Fibroblast of lung (primary cell): ENCODE measurements around the gene CDK18. TPM values are rescaled to one million over a fixed set of nuclear protein-coding genes. Genes with fewer than 3 reads are reported as not detected.

Source experiments
- DNase-seq, 2 donors: peaks; one replicate each; pipeline versions ENCODE4 v3.0.0 to v3.0.0-alpha.2; 2010; ENCODE audit warnings: low read depth in 2 of 2
- H2AFZ ChIP-seq: 2 replicates; pipeline ENCODE4 v1.5.1; 2012; ENCODE audit warnings: low read length, control low read depth, inconsistent platforms
- H3K27ac ChIP-seq: 2 replicates; pipeline ENCODE4 v1.5.1; 2011; ENCODE audit warnings: low read length, control low read depth; ENCODE audit not compliant: insufficient read depth
- H3K27me3 ChIP-seq: 2 replicates; pipeline ENCODE4 v1.5.1; 2011; ENCODE audit warnings: mild to moderate bottlenecking, low read length; ENCODE audit not compliant: control insufficient read depth, insufficient read depth
- H3K36me3 ChIP-seq: 2 replicates; pipeline ENCODE4 v1.5.1; 2011; ENCODE audit warnings: low read length; ENCODE audit not compliant: control insufficient read depth, insufficient read depth
- H3K4me1 ChIP-seq: 2 replicates; pipeline ENCODE4 v1.5.1; 2011; ENCODE audit warnings: low read length; ENCODE audit not compliant: control insufficient read depth, insufficient read depth; ENCODE audit errors: extremely low read depth
- H3K4me2 ChIP-seq: 2 replicates; pipeline ENCODE4 v1.5.1; 2011; ENCODE audit warnings: low read length, control low read depth; ENCODE audit not compliant: insufficient read depth; ENCODE audit errors: extremely low read depth
- H3K4me3 ChIP-seq, 4 experiments: fragments of 200-600 bp in 1 of 4; sonication (generic) in 1 of 4; replicated peaks in 1 of 4; 2 replicates each; pipeline ENCODE4 v1.5.1; 2011 to 2016; ENCODE audit warnings: low read length in 4 of 4, low read depth in 3 of 4, mild to moderate bottlenecking in 3 of 4, control low read depth in 2 of 4, inconsistent platforms in 1 of 4, mixed read lengths in 1 of 4; ENCODE audit not compliant: insufficient read depth in 1 of 4; ENCODE audit errors: control extremely low read depth in 1 of 4
- H3K79me2 ChIP-seq: 2 replicates; pipeline ENCODE4 v1.5.1; 2012; ENCODE audit warnings: mild to moderate bottlenecking, low read length, inconsistent platforms; ENCODE audit not compliant: control insufficient read depth, insufficient read depth
- H3K9ac ChIP-seq: 2 replicates; pipeline ENCODE4 v1.5.1; 2011; ENCODE audit warnings: mild to moderate bottlenecking, low read length, control low read depth; ENCODE audit not compliant: insufficient read depth
- H3K9me3 ChIP-seq: 2 replicates; pipeline ENCODE4 v1.5.1; 2012; ENCODE audit warnings: low read depth, low read length; ENCODE audit not compliant: control insufficient read depth, insufficient read depth
- H4K20me1 ChIP-seq: 2 replicates; pipeline ENCODE4 v1.5.1; 2011; ENCODE audit warnings: low read length; ENCODE audit not compliant: control insufficient read depth, insufficient read depth; ENCODE audit errors: extremely low read depth
- CTCF ChIP-seq, 2 donors: IDR thresholded peaks in 1 of 2; conservative IDR thresholded peaks in 1 of 2; 1 replicate in 1 of 2; 2 replicates in 1 of 2; pipeline ENCODE4 v1.5.1; 2011 to 2012; ENCODE audit warnings: low read length in 2 of 2, control low read depth in 1 of 2, inconsistent platforms in 1 of 2, low read depth in 1 of 2, mild to moderate bottlenecking in 1 of 2
- EZH2 ChIP-seq: IDR thresholded peaks from 2 replicates; pipeline ENCODE4 v1.5.1; 2012; ENCODE audit warnings: low read length, control low read depth, mild to moderate bottlenecking; ENCODE audit errors: missing control alignments
- polyA plus RNA-seq, 2 donors: library from polyadenylated mRNA; depleted of rRNA in 1 of 2; stranded (reverse) in 1 of 2; unstranded in 1 of 2; fragments of >200 nt; gene quantifications; 2 replicates each; pipeline ENCODE4 v1.2.1, GENCODE V29; 2011 to 2012; ENCODE audit warnings: missing spikeins in 1 of 2
- total RNA-seq: library from RNA; depleted of rRNA; stranded (reverse); fragments of >200 nt; gene quantifications from 2 replicates; pipeline ENCODE4 v1.2.1, GENCODE V29; 2014

CDK18 gene
- total and polyA plus RNA-seq, 2 donors (not counting 1 experiment from before 2014, with no cell fraction given), result 0.33 to 2.1 TPM

GRCh38 chr1:205474571-205474970 lies 29.9 kb upstream of the CDK18 start:
- no peak for DNase-seq
- peaks cover 4% of the 10 kb centered on the region for H3K27me3 ChIP-seq
- H3K4me1 ChIP-seq, result no peaks in the 10 kb centered on the region

DNA sequence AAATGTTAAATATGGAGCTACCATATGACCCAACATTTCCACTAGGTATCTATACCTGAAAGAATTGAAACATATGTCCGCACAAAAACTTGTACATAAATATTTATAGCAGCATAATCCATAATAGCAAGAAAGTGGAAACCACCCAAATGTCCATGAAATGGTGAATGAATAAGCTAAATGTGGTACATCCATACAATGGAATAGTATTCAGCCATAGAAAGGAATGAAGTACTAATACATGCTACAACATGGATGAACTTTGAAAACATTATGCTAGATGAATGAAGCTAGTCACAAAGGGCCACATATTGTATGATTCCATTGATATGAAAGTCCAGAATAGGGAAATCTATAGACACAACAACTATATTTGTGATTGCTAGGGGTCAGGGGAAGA lies 28.6 kb upstream of the CDK18 start:
- Histone ChIP-seq H3K4me1 (no peaks in the 10 kb centered on the region), H3K79me2 (no peaks in the 10 kb centered on the region), H3K27ac (no peak overlapping the region), H3K9me3 (no peaks in the 10 kb centered on the region), H3K4me3 (no peak overlapping the region), H2AFZ (no peak overlapping the region), H4K20me1 (no peaks in the 10 kb centered on the region), H3K36me3 (no peaks in the 10 kb centered on the region), H3K27me3 (peaks cover 10% of the 10 kb centered on the region), H3K9ac (no peak overlapping the region), H3K4me2 (no peak overlapping the region)
- TF ChIP-seq EZH2, result no peak
- DNase-seq, result no peak

More at GRCh38 chr1:205474571-205474970, 29.9 kb upstream of the CDK18 start:
- H3K36me3 ChIP-seq, result no peaks in the 10 kb centered on the region
- no peaks in the 10 kb centered on the region for H3K9me3 ChIP-seq
- no peak overlapping the region for H3K4me3 ChIP-seq
- TF ChIP-seq CTCF (conservative IDR thresholded peaks at IDR 0.05 in 1 of 2, IDR thresholded peaks at IDR 0.05 in 1 of 2; ENCODE audit: low read depth in 1 of 2, low read length in 2 of 2) (no peak), EZH2 (no peak)
- H3K79me2 ChIP-seq, result no peaks in the 10 kb centered on the region
- H4K20me1 ChIP-seq, result no peaks in the 10 kb centered on the region
- H3K27ac ChIP-seq, result no peak overlapping the region
- no peak overlapping the region for H2AFZ ChIP-seq
- H3K9ac ChIP-seq, result no peak overlapping the region
- no peak overlapping the region for H3K4me2 ChIP-seq

DNA sequence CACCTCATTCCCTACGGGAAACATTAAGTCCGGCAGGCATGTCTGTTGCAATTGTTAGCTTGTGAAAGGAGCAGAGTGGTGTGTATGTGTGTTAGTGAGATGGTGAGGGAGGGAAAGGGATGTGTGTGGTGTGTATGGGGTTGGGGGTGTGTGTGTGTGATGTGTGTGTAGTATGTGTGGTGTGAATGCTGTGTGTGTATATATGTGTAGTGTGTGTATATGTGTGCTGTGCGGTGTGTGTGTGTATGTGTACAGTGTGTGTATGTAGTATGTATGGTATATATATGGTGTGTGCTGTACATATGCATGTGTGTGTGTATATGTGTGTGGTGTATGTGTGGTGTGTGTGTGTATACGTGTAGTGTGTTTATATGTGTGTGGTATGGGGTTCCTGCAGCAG lies 27.8 kb upstream of the CDK18 start:
- H3K9ac ChIP-seq, result no peak overlapping the region
- no peaks in the 10 kb centered on the region for H3K36me3 ChIP-seq
- H3K27me3 ChIP-seq, result peaks cover 17% of the 10 kb centered on the region
- H4K20me1 ChIP-seq, result no peaks in the 10 kb centered on the region
- TF ChIP-seq CTCF (conservative IDR thresholded peaks at IDR 0.05 in 1 of 2, IDR thresholded peaks at IDR 0.05 in 1 of 2; ENCODE audit: low read depth in 1 of 2, low read length in 2 of 2) (no peak), EZH2 (no peak)
- H3K9me3 ChIP-seq, result no peaks in the 10 kb centered on the region
- no peaks in the 10 kb centered on the region for H3K4me1 ChIP-seq
- no peaks in the 10 kb centered on the region for H3K79me2 ChIP-seq
- no peak overlapping the region for H2AFZ ChIP-seq
- H3K27ac ChIP-seq, result no peak overlapping the region
- no peak overlapping the region for H3K4me2 ChIP-seq
- no peak for DNase-seq
- no peak overlapping the region for H3K4me3 ChIP-seq
